Glomerular visceral epithelial cell (primary cell): ENCODE measurements around the gene AGK.
"Not testable (repeated sequence)": the region's sequence is repeated elsewhere in the genome, so short reads cannot be mapped to it uniquely, and the experiment has no call there.

Experiments used
- DNase-seq: peaks from one replicate; pipeline ENCODE4 v3.0.0-alpha.2; 2016; ENCODE audit errors: extremely low spot score

Gene AGK

DNA sequence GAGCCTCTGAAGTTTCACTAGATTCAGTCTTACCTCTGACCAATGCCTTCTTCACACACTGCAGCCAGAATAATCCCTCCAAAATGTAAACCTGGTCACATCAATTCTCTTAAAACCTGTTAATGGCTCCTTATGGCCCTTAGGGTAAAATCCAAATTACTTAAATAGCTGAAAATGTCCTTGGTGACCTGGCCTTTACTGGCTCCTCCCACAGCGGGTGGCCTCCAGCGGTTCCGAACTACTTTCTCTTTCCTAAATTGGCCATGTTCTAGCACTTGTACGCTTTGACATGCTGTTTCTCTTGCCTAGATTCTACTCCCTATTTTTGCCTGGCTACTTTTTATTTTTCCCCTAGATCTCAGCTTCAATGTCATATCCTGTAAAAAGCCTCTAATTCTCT, 36.1 kb downstream of the AGK start:
- no peak for DNase-seq

DNA sequence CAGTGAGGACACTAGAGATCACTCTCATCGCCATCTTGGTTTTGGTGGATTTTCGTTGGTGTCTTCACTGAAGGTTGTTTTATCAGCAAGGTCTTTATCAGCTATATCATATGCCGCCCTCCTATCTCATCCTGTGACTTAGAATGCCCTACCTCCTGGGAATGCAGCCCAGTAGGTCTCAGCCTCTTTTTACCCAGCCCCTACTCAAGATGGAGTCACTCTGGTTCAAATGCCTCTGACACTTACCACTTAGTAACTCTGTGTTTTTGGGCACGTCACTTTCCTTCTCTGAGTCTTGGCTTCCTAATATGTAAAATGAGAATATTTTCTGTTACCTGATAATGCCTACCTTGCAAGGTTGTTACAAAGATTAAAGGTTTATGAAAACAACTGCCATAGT, 37.7 kb downstream of the AGK start:
- no peak for DNase-seq

DNA sequence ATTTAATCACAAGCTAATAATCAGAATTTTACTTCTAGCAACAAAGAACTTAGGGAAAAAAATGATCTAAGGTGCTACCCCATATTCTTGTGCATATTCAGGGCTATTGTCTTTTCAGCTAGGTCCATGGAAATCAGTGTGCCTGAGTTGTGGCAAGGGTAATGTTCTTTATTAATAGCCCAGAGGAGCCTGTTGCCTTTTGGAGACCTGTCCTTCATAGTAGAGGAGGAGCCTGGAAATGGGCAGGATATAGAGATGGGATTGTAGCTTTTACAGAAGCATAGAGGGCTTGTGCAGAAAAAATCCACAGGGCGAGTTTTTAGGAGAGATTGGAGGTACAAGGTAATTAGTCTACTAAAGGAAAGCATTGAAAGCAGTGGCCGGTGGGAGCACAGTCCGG, 38.9 kb downstream of the AGK start:
- no peak for DNase-seq

DNA sequence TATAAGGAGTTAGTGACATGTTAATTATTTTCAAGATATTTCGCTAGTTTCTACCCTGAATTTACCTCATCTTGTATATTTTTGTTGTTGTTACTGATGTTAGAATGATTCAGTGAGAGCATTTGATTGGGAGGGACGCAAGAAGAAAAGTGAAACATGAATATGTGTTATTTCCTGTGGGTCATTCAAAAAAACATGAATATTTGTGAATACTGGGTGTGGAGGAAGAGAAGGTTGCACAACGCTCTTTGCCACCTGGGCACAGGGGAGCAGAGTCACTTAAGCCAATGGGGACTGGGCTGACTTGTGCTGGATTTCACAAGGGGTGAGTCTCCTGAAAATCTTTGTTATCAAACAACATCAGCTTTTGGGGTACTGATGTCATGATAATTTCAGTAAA, 39.5 kb downstream of the AGK start:
- no peak for DNase-seq

DNA sequence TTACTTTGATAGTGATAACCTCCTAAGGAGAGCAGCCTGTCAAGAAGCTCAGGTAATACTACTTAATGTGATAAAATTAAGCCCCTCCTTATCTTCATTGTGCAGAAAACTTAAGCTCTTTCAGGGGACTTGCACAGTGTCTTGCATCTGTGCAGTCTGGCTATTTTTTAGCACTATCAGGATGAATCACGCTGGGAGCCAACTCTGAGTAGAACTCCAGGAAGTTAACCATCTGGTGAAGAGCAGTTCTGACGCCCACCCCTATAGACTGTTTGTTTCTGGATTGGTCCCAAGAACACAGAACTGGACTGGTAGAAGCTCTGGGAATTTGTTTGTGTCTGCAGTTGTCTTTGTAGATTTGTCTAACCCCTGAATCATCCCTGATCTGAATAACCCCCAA, 41.9 kb downstream of the AGK start:
- DNase-seq = no peak

GRCh38 chr7:141597966-141598365, 46.8 kb downstream of the AGK start:
- no peak for DNase-seq

DNA sequence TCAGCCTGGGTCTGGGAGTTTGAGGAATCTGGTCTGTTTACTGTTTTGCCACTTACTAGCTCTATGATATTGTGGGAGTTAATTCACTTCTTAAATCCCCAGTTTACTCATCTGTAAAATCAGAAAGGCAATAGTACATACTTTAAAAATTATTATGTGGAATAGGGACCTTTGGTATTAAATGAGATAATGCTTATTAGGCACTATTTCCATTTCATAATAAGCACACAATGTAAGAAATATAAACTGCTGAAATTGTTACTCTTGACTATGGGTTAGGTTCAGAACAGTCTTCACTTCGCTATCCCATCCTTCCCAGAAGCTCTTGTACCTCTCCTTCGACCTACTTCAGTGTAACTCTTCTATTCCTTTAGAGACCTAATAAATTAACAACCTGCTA, 47.2 kb downstream of the AGK start:
- DNase-seq = no peak

DNA sequence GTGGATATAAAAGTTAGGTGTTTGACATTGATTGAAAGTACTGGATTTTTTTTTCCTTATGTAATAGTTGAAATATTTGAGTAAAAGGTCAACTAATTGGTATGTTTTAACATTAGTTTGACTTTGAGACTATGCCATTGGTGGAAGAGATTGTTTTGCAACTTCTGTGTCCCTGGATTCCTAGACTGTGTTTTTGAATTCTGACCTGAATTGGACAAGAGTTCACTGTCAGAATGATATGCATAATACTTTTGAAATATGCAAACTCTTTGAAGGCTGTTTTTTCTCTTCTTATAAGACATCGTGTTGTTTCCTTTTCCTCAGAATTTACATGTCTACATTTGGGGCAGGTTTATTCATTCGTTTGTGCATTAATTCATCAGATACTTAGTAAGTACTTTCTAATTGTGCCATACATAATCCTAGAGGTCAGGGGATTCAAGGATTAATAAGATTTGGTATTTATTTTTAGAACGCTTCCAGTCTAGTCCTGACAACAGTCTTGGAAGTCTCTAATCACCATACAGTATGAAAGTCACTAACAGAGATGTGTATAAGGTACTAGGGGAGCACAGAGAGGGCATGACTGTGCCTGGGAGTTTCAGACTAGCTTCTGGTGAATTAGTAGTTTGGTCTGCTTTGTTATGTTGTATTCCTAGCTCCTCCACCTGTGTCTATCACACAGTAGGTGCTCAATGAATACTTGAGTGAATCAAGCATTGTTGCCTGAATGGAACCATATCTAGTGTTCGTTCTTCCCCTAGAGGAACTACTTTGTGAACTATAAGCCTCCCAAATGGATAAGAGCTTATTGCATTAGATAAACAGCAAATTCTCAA, 49.2 kb downstream of the AGK start:
- no peak for DNase-seq

- DNase-seq = no peak
Observed at GRCh38 chr7:141609576-141609975, 58.4 kb downstream of the AGK start.

DNA sequence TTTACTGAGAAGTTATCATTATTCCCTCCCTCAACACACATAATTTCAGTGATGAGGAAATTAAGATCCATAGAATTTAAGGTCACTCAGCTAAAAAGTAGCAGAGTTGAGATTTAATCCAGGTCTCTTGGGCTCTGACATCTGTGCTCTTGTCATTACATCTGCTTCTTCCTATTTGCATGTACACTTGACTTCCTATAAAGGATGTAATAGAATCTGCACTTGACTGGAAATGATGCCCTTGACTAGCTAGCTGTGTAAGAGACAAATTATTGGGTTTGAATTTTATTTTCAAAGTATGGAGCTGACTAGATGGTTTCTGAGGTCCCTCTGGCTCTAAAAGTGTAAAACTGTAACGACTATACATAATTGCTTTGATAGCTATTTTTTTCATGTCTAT, 59.5 kb downstream of the AGK start:
- no peak for DNase-seq

DNA sequence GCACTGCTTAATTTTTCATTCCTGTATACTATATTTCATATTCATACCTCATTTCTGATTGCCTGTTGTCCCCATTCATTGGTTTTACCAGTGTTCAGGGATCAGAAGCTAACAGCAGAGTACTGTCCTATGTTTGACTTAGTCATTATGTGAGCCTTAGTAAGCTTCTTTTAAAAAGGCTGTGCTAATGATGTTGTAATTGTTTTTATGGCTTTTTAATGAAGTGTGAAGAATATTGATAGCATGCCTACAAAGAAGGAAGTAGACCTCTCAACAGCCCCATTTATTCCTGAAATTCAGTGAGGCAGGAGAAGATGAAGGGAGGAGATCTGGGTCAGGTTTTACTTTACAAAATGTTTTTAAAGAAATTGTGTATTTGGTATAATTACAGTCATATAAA, 61.7 kb downstream of the AGK start:
- no peak for DNase-seq

DNA sequence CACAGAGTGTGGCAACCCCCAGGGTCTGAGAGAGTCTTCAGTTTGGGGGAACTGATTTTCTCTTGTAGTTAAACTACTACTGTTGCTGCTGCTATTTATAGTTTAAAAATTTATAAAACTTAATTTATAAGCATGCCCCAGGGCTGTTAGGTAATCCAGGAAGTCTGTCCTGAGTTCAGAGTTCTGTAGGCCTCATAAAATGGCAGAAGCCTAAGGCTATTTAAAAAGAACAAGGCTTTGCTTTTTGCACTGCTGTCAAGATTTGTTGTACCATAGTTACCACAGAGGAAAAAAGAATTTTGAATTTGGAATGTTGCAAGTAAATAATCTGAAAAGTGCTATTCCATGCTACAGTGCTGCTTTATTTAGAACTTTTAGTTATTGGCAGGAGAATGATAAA, 66.1 kb downstream of the AGK start:
- DNase-seq = no peak

DNA sequence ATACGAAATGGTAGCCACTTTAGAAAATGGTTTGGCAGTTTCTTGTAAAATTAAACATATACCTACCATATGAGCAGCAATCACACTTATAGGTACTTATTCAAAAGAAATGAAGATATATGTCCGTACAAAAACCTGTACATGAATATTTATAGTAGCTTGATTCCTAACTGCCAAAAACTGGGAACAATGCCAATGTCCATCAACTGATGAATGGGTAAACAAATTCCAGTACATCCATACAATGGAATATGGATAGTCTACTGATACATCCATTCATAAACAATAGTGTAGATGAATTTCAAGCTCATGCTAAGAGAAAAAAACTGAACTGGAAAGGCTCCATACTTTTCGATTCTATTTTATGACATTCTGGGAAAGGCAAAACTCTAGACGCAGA, 68.5 kb downstream of the AGK start:
- no peak for DNase-seq

- no peak for DNase-seq
Observed at GRCh38 chr7:141624763-141625162, 73.6 kb downstream of the AGK start.

- no peak for DNase-seq
Observed at GRCh38 chr7:141630621-141631020, 79.4 kb downstream of the AGK start.

DNA sequence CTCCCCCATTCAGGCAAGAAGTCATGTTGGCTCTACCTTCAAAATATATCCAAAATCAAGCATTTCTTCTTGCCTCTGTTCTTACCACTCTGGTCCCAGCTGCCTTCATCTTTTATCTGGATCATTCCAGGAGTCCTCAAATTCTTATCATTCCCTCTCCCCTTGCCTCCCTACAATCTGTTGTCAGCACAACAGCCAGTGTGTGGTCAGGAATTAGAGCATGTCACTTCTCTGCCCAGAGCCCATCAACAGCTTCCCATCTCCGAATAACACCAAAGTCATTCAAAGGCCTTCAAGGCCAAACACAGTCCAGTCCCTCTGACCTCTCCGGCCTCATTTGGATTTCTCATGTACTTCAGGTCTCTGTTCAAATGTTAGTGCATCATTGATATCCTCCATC, 80.3 kb downstream of the AGK start:
- no peak for DNase-seq

- DNase-seq = no peak
Observed at GRCh38 chr7:141634065-141634464, 82.9 kb downstream of the AGK start.

DNA sequence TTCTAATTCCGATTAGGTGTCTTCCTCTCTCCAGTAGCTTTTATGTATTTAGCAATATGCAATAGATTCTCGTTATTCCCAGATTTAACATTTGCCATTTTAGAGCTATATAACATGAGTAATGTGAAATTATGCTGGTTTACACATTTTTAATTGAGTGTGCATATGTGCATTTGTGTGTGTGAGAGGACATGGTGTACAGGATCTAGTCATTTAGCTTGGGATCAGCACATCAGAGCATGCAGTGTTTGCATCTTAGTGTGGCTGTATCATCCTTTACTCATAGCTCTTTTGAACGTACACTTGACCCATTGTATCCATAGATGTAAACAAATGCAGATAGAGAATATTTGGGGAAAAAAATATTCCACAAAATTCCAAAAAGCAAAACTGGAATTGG, 84.8 kb downstream of the AGK start:
- DNase-seq = no peak

GRCh38 chr7:141640239-141640840, 89.1 kb downstream of the AGK start:
- peak; percentile 8 for DNase-seq

- DNase-seq = no peak
Observed at GRCh38 chr7:141641876-141642275, 90.7 kb downstream of the AGK start.

- no peak for DNase-seq
Observed at GRCh38 chr7:141645188-141645587, 94.0 kb downstream of the AGK start.

- no peak for DNase-seq
Observed at GRCh38 chr7:141646826-141647480, 95.7 kb downstream of the AGK start.

- not testable (repeated sequence) for DNase-seq
Observed at GRCh38 chr7:141647701-141648100, 96.5 kb downstream of the AGK start.
